HepG2 (cell line): ENCODE results near the gene ZBTB4. TPM values are rescaled to one million over a fixed set of nuclear protein-coding genes. Genes with fewer than 3 reads are reported as not detected.

Source experiments
- ATAC-seq: fragments of 200-7000 bp; cut with Tn5 transposase; 3 replicates; pipeline ENCODE4 v1.9.1; 2020; ENCODE audit warnings: mild to moderate bottlenecking, moderate library complexity
- BruUV-seq: library from RNA; stranded (reverse); fragments of 400-500 nt; replicated peaks from 2 replicates; lab custom pipeline; 2021; lab: Mats Ljungman, UMichigan
- CTCF ChIA-PET: fragments of 300-600 bp; formaldehyde crosslinking; extraction: SDS; loops from one replicate; lab custom pipeline; 2021; ENCODE audit warnings: low total read pairs, inconsistent platforms, low intra/inter-chr PET ratio; lab: Yijun Ruan, JAX
- POLR2A ChIA-PET: fragments of 350-600 bp; sonication (Branson Sonifier 250); formaldehyde crosslinking; loops from one replicate; lab custom pipeline; 2020; ENCODE audit warnings: antibody characterized with exemption, inconsistent platforms; lab: Yijun Ruan, JAX
- DNase-seq: peaks from one replicate; pipeline ENCODE4 v3.0.0-alpha.2; 2015; ENCODE audit warnings: low spot score
- FAIRE-seq: peaks from 3 replicates; lab custom pipeline; 2011; peaks lifted over from hg19 to GRCh38; lab: Jason Lieb, UNC
- H2AFZ ChIP-seq: one replicate; pipeline ENCODE4 v1.6.1; 2011; ENCODE audit warnings: low read length, inconsistent platforms
- H3K27ac ChIP-seq: fragments of 300-600 bp; 3 replicates; pipeline ENCODE4 v1.8.0; 2011; ENCODE audit warnings: mixed run types, mild to moderate bottlenecking, mixed read lengths, low read length, inconsistent platforms; ENCODE audit not compliant: insufficient read depth; ENCODE audit errors: extremely low read length
- H3K27me3 ChIP-seq, 2 experiments: fragments of 200-600 bp in 1 of 2; 2 replicates in 1 of 2; 3 replicates in 1 of 2; pipeline versions ENCODE4 v1.6.0 to v1.8.0; 2011; ENCODE audit warnings: low read length in 2 of 2, mild to moderate bottlenecking in 2 of 2, moderate library complexity in 2 of 2, inconsistent platforms in 1 of 2; ENCODE audit not compliant: insufficient read depth in 2 of 2, control insufficient read depth in 1 of 2
- H3K36me3 ChIP-seq, 2 experiments: fragments of 200-600 bp in 1 of 2; replicated peaks in 1 of 2; 2 replicates in 1 of 2; 3 replicates in 1 of 2; pipeline versions ENCODE4 v1.5.1 to v1.8.0; 2011; ENCODE audit warnings: low read length in 2 of 2, inconsistent platforms in 1 of 2; ENCODE audit not compliant: insufficient read depth in 2 of 2, control insufficient read depth in 1 of 2
- H3K4me1 ChIP-seq: 2 replicates; pipeline ENCODE4 v1.5.1; 2012; ENCODE audit warnings: low read length, inconsistent platforms; ENCODE audit not compliant: insufficient read depth
- H3K4me2 ChIP-seq: 2 replicates; pipeline ENCODE4 v1.6.0; 2011; ENCODE audit warnings: low read depth, low read length, inconsistent platforms
- H3K4me3 ChIP-seq, 3 experiments: fragments of 200-600 bp in 1 of 3; sonication (generic), shearing (Covaris generic) in 1 of 3; replicated peaks in 1 of 3; 2 replicates each; pipeline ENCODE4 v1.5.1; 2011 to 2016; ENCODE audit warnings: low read length in 3 of 3, inconsistent platforms in 2 of 3, low read depth in 2 of 3, mild to moderate bottlenecking in 2 of 3, control low read depth in 1 of 3, mixed read lengths in 1 of 3; ENCODE audit not compliant: insufficient read depth in 1 of 3
- H3K79me2 ChIP-seq: one replicate; pipeline ENCODE4 v1.6.1; 2011; ENCODE audit warnings: low read length, inconsistent platforms; ENCODE audit not compliant: insufficient read depth
- H3K9ac ChIP-seq: 2 replicates; pipeline ENCODE4 v1.6.0; 2011; ENCODE audit warnings: mild to moderate bottlenecking, low read depth, low read length, inconsistent platforms; ENCODE audit not compliant: insufficient read depth
- H3K9me3 ChIP-seq: 2 replicates; pipeline ENCODE4 v1.5.1; 2012; ENCODE audit warnings: mild to moderate bottlenecking, low read length
- H4K20me1 ChIP-seq: 2 replicates; pipeline ENCODE4 v1.6.0; 2011; ENCODE audit warnings: inconsistent platforms, mild to moderate bottlenecking, low read length, moderate library complexity; ENCODE audit not compliant: insufficient read depth
- CHCHD3 ChIP-seq: sonication (generic); formaldehyde crosslinking; IDR thresholded peaks from 2 replicates; pipeline ENCODE4 v1.8.0; 2022; ENCODE audit warnings: mild to moderate bottlenecking, missing genetic modification reagents, moderate library complexity
- CREBL2 ChIP-seq: sonication (generic); formaldehyde crosslinking; IDR thresholded peaks from 2 replicates; pipeline ENCODE4 v1.8.1; 2023; ENCODE audit warnings: missing genetic modification reagents, mild to moderate bottlenecking, borderline replicate concordance
- ELF1 ChIP-seq: sonication (generic); formaldehyde crosslinking; IDR thresholded peaks from 2 replicates; pipeline ENCODE4 v1.4.0; 2020; ENCODE audit warnings: missing genetic modification reagents
- GMEB2 ChIP-seq: IDR thresholded peaks from 2 replicates; pipeline ENCODE4 v1.6.1; 2016; ENCODE audit warnings: missing biosample characterization, missing genetic modification reagents, low read depth
- MAF1 ChIP-seq: sonication (generic); formaldehyde crosslinking; IDR thresholded peaks from 2 replicates; pipeline ENCODE4 v1.5.0; 2020; ENCODE audit warnings: missing genetic modification reagents, borderline replicate concordance
- SMARCC2 ChIP-seq: fragments of 450-650 bp; IDR thresholded peaks from 2 replicates; pipeline ENCODE4 v1.6.1; 2017; ENCODE audit warnings: antibody characterized with exemption, mild to moderate bottlenecking
- SOX6 ChIP-seq, 2 experiments: fragments of 450-650 bp in 1 of 2; sonication (generic) in 1 of 2; formaldehyde crosslinking in 1 of 2; IDR thresholded peaks; 2 replicates each; pipeline versions ENCODE4 v1.4.0 to v1.6.1; 2017 to 2020; ENCODE audit warnings: antibody characterized with exemption in 1 of 2, mild to moderate bottlenecking in 1 of 2, missing genetic modification reagents in 1 of 2
- ZMAT3 ChIP-seq: sonication (generic); formaldehyde crosslinking; conservative IDR thresholded peaks from 2 replicates; pipeline ENCODE4 v1.7.0; 2021; ENCODE audit warnings: missing genetic modification reagents
- ZNF20 ChIP-seq: sonication (generic); formaldehyde crosslinking; IDR thresholded peaks from 2 replicates; pipeline ENCODE4 v1.4.0; 2020; ENCODE audit warnings: mild to moderate bottlenecking, moderate library complexity, missing genetic modification reagents
- ZNF205 ChIP-seq: IDR thresholded peaks from 2 replicates; pipeline ENCODE4 v1.6.1; 2018; ENCODE audit warnings: missing biosample characterization, missing genetic modification reagents
- ZNF224 ChIP-seq: sonication (generic); formaldehyde crosslinking; IDR thresholded peaks from 2 replicates; pipeline ENCODE4 v1.5.0; 2020; ENCODE audit warnings: mild to moderate bottlenecking, missing genetic modification reagents
- ZNF563 ChIP-seq: sonication (generic); formaldehyde crosslinking; IDR thresholded peaks from 2 replicates; pipeline ENCODE4 v1.8.0; 2022; ENCODE audit warnings: mild to moderate bottlenecking, moderate library complexity, missing genetic modification reagents
- ZSCAN9 ChIP-seq: IDR thresholded peaks from 2 replicates; pipeline ENCODE4 v1.6.1; 2016; ENCODE audit warnings: borderline replicate concordance
- WGBS: methylation state at CpG from one replicate; pipeline ENCODE4 v1.1.6; 2017; ENCODE audit warnings: low lambda C conversion rate; 5-methylcytosine and 5-hydroxymethylcytosine counted together
- in situ Hi-C: cut with HindIII; loops from 2 replicates; pipeline ENCODE4 v1.10.0; 2017; ENCODE audit warnings: low pct_unique_long_range_greater_than_20kb; ENCODE audit not compliant: extremely low pct_ligation_motif_present
- intact Hi-C: fragments of 100-400 bp; cut with micrococcal nuclease; formaldehyde crosslinking; loops from one replicate; pipeline ENCODE4 v1.10.0; 2022; ENCODE audit not compliant: unreplicated experiment
- polyA plus RNA-seq, 8 experiments: library from polyadenylated mRNA; depleted of rRNA in 3 of 8; stranded (reverse) in 7 of 8; unstranded in 1 of 8; fragments of >200 nt; fragmentation: Illumina TruSeq in 4 of 8; extraction: Trizol in 4 of 8; gene quantifications; 2 replicates each; pipeline versions ENCODE4 v1.2.1 to v1.2.3, GENCODE V29; 2011 to 2016; ENCODE audit warnings: low read depth in 4 of 8, missing spikeins in 1 of 8, mixed read lengths in 1 of 8; ENCODE audit not compliant: insufficient read depth in 1 of 8
- total RNA-seq, 5 experiments: library from RNA; depleted of rRNA; stranded (reverse); fragments of >200 nt; fragmentation: Illumina TruSeq; extraction: Trizol; gene quantifications; 2 replicates each; pipeline ENCODE4 v1.2.3, GENCODE V29; 2016; ENCODE audit warnings: low read depth in 1 of 5
- TF ChIP-seq, protein P1 (sequence below): sonication (generic); formaldehyde crosslinking; IDR thresholded peaks from 2 replicates; pipeline ENCODE4 v1.9.0; 2022; ENCODE audit warnings: low read depth, missing genetic modification reagents
- TF ChIP-seq, protein P2 (sequence below): sonication (generic); formaldehyde crosslinking; IDR thresholded peaks from 2 replicates; pipeline ENCODE4 v1.5.0; 2020; ENCODE audit warnings: missing genetic modification reagents
- TF ChIP-seq, protein P3 (sequence below): sonication (generic); formaldehyde crosslinking; IDR thresholded peaks from 2 replicates; pipeline ENCODE4 v1.5.0; 2020; ENCODE audit warnings: missing genetic modification reagents
- TF ChIP-seq, protein P4 (sequence below): sonication (generic); formaldehyde crosslinking; IDR thresholded peaks from 2 replicates; pipeline ENCODE4 v1.4.0; 2020; ENCODE audit warnings: missing genetic modification reagents

ZBTB4 gene
- total and polyA plus RNA-seq, 2 of the 13 experiments (the other 11 are each of a cell fraction or from before 2014, with no cell fraction given): 4.3 to 7.4 TPM

DNA sequence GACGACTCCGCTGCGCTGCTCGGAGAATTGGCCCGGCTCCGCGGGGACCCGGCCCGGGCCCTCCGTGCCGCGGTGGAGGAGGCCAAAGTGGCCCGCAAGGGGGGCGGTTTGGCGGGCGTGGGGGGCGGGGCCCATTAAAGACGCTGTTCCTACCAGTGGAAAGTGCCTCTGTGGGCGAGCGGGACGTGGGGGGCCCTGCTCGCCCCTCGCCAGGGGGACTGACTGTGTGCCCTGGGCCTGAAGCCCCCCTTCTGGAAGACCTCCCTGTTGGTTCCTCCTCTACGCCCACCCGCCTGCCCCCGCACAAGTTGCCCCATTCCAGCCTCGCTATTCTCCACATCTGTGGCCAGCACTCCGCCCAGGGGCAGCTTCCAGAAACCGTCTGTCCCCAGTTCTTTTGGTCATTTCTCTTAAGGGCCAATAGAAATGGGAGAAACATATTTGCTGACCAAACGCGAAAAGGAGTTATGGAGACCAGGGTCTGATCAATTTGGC lies 42.0 kb downstream of the ZBTB4 start:
- FAIRE-seq: no peak
- TF ChIP-seq, protein P1, sequence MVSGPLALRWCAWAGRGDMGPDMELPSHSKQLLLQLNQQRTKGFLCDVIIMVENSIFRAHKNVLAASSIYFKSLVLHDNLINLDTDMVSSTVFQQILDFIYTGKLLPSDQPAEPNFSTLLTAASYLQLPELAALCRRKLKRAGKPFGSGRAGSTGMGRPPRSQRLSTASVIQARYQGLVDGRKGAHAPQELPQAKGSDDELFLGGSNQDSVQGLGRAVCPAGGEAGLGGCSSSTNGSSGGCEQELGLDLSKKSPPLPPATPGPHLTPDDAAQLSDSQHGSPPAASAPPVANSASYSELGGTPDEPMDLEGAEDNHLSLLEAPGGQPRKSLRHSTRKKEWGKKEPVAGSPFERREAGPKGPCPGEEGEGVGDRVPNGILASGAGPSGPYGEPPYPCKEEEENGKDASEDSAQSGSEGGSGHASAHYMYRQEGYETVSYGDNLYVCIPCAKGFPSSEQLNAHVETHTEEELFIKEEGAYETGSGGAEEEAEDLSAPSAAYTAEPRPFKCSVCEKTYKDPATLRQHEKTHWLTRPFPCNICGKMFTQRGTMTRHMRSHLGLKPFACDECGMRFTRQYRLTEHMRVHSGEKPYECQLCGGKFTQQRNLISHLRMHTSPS (CRISPR knock-in tag): no peak
- no peak for TF ChIP-seq ZNF205 (CRISPR knock-in tag)
- TF ChIP-seq ELF1 (CRISPR knock-in tag): no peak
- TF ChIP-seq, protein P2, sequence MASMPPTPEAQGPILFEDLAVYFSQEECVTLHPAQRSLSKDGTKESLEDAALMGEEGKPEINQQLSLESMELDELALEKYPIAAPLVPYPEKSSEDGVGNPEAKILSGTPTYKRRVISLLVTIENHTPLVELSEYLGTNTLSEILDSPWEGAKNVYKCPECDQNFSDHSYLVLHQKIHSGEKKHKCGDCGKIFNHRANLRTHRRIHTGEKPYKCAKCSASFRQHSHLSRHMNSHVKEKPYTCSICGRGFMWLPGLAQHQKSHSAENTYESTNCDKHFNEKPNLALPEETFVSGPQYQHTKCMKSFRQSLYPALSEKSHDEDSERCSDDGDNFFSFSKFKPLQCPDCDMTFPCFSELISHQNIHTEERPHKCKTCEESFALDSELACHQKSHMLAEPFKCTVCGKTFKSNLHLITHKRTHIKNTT (CRISPR knock-in tag): no peak
- no peak for TF ChIP-seq ZNF224 (CRISPR knock-in tag)
- no peak for TF ChIP-seq ZNF20 (CRISPR knock-in tag)
- TF ChIP-seq SOX6 (IDR thresholded peaks at IDR 0.05): no peak
- TF ChIP-seq SOX6 (CRISPR knock-in tag; IDR thresholded peaks at IDR 0.05): no peak
- no peak for TF ChIP-seq MAF1
- no peak for TF ChIP-seq SMARCC2
- no peak for TF ChIP-seq CHCHD3 (CRISPR knock-in tag)
- no peak for TF ChIP-seq ZNF563
- no peak for TF ChIP-seq CREBL2
- TF ChIP-seq ZSCAN9 (CRISPR knock-in tag): no peak
- TF ChIP-seq ZMAT3 (CRISPR knock-in tag): no peak
- TF ChIP-seq, protein P3, sequence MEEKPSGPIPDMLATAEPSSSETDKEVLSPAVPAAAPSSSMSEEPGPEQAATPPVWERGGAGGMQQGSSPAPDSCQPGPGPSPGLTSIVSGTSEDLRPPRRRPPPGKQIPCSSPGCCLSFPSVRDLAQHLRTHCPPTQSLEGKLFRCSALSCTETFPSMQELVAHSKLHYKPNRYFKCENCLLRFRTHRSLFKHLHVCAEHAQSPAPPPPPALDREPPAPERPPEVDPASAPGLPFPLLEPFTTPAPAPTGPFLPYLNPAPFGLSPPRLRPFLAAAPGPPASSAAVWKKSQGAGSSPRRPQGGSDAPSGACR: no peak
- no peak for TF ChIP-seq GMEB2
- TF ChIP-seq, protein P4, sequence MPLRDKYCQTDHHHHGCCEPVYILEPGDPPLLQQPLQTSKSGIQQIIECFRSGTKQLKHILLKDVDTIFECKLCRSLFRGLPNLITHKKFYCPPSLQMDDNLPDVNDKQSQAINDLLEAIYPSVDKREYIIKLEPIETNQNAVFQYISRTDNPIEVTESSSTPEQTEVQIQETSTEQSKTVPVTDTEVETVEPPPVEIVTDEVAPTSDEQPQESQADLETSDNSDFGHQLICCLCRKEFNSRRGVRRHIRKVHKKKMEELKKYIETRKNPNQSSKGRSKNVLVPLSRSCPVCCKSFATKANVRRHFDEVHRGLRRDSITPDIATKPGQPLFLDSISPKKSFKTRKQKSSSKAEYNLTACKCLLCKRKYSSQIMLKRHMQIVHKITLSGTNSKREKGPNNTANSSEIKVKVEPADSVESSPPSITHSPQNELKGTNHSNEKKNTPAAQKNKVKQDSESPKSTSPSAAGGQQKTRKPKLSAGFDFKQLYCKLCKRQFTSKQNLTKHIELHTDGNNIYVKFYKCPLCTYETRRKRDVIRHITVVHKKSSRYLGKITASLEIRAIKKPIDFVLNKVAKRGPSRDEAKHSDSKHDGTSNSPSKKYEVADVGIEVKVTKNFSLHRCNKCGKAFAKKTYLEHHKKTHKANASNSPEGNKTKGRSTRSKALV (CRISPR knock-in tag): no peak

More for the DNA sequence above, 42.0 kb downstream of the ZBTB4 start:
- BruUV-seq: no TSS peak
- Histone ChIP-seq H3K4me2 (0 out of 2 replicates have a peak overlapping the region, but pooled peaks have one; percentile 12), H3K9ac (no peak overlapping the region), H3K4me3 (no peak overlapping the region; a peak in 2 of 6 replicates), H3K36me3 (no peaks in the 10 kb centered on the region), H3K4me1 (peaks cover 44% of the 10 kb centered on the region), H4K20me1 (no peaks in the 10 kb centered on the region), H2AFZ (no peak overlapping the region), H3K79me2 (no peaks in the 10 kb centered on the region), H3K27me3 (peaks cover 2 to 12% of the 10 kb centered on the region in 2 experiments; a peak in 3 of 5 replicates), H3K9me3 (no peaks in the 10 kb centered on the region), H3K27ac (no peak overlapping the region)
- ChIA-PET CTCF (interaction anchor here (2.1 kb wide), 1 partner anchor 81 kb away, joined by 11 read pairs; no protein-coding TSS in a partner anchor), POLR2A (interaction anchor here (1.8 to 3.8 kb wide), 4 partner anchors 8 to 47 kb away, joined by 4 to 52 read pairs (median 28); partner anchors contain the start of genes CHRNB1, POLR2A and TMEM256)
- intact Hi-C loops: loop anchor here (2.0 kb wide), 1 partner anchor 77 kb away; no protein-coding TSS in a partner anchor
- in situ Hi-C loops: loop anchor here (5.0 kb wide), 2 partner anchors 40 to 80 kb away; partner anchors contain the start of genes TMEM95 and ZBTB4
- DNase-seq: no peak
- WGBS: 95% methylated on average over 14 of the region's 31 CpGs
- ATAC-seq: no peak
